ENCODE results near the gene WDR38.

The WDR38 gene, protein sequence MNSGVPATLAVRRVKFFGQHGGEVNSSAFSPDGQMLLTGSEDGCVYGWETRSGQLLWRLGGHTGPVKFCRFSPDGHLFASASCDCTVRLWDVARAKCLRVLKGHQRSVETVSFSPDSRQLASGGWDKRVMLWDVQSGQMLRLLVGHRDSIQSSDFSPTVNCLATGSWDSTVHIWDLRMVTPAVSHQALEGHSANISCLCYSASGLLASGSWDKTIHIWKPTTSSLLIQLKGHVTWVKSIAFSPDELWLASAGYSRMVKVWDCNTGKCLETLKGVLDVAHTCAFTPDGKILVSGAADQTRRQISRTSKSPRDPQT

DNA sequence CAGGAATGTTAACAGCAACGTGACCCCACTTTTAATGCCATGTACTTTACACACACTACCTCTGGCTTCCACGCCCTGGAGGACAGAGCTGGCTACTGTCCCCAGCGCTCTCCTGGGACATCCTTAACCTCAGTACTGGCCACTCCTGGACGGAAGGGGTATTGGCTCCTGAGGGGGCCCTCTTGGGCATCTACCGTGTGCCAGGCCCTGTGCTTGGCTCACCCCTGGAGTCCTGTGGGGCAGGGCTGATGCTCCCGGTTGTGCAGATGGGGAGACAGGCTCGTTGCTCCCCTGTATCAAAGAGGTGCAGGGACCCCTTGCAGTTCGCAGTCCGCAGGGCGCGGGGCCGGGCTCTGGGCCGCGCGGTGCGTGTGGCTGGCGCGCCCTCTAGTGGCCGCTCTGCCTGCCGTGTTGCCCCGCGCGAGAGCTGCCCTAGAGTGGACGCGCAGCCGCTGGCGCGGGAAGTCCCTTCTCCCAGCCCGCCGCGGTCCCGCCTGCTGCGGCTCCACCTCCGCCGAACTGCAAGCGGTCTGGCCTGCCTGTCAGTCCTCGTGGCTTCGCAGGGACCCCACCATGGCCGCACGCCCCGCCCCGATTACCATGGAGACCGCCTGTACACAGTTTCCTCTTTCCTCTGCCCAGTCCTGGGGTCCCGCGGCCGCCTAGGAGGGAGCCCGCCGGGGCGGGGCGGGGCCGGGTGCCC is at the start of gene WDR38:
Gene WDR38, plus strand, starts transcription at position 632 of the 703 bp plus-strand sequence. CDS start 72 bp downstream, outside the sequence.
- peak; percentile 90 for DNase-seq

DNA sequence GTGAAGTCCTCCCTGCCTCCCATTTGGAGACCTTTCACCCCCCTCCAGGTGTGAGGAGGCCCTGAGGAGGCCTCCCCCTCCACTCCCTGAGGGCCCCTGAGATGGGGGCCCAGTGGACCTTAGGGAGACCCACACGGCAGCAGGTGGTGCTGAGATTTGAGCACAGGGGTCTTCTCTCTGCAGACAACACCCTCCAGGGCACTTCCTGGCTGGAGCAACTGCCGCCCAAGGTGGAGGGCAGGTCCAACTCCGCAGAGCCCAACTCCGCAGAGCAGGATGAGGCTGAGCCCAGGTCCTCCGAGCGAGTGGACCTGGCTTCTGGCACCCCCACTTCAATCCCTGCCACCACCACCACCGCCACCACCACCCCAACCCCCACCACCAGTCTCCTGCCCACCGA is 49.3 kb upstream of the WDR38 start:
- DNase-seq, result no peak

DNA sequence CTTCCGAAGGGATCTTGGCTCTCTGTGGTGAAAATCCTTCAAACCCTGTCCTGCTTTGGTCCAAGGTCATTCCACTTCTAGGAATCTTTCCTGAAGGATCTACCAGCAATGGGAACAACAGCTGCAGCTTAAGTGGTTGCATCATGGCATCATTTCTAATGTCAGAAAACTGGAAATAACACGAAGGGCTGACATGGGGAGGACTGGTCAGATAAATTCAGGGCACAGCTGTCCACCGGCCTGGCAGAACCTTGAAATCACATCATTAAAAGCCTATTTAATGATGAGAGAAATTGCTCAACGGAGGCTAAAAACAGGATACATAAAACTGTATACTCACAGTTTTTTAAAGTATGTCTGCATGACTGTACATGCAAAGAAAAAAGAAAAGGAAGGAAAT is 48.1 kb upstream of the WDR38 start:
- no peak for DNase-seq

DNA sequence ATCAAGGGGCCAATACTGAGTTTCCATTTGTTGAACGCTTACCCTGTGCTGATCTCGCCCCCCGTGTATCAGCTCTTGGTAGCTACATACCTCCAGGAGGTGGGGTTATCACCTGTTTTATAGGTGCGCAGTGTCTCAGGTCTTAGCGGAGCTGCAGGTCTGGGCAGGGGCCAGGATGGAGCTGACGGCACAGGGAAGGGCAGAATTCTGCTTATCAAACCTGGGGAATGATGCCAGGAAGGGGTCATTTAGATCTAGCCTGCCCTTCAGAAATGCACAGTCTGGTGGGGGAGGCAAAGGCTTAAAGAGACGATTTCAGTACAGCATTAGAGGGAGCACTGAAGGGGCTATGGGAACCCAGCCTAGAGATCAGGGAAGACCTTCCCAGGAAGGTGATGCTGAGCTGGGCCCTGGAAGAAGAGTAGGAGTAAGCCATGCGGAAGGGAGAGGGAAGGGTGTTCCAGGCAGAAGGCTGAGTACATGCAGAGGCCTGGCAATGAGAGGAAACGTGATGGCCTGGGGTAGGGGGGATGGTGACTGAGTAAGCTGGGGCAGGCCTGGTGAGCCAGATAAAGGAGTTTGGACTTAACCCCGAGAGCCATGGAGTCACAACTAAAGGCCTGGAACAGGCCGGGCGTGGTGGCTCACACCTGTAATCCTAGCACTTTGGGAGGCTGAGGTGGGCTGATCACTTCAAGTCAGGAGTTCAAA is 44.9 kb upstream of the WDR38 start:
- DNase-seq, result no peak

DNA sequence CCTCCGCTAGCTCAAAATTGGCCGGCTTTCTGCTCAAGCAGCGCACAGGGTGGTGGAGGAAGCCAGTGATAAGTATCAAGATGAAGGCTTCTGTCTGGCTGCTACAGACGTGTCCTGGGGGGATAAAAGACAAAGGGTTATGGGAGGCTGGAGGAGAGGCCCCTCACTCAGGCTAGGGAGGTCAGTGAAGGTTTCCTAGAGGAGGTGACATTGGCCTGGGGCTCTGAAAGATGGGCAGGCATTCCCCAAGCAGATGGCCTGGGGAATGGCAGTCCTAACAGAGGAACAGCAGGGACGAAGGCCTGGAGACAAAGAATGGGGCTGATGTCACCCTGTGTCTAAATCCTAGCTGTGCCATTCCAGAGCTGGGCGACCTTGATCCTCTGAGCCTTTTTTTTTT is 44.0 kb upstream of the WDR38 start:
- DNase-seq, result no peak

DNA sequence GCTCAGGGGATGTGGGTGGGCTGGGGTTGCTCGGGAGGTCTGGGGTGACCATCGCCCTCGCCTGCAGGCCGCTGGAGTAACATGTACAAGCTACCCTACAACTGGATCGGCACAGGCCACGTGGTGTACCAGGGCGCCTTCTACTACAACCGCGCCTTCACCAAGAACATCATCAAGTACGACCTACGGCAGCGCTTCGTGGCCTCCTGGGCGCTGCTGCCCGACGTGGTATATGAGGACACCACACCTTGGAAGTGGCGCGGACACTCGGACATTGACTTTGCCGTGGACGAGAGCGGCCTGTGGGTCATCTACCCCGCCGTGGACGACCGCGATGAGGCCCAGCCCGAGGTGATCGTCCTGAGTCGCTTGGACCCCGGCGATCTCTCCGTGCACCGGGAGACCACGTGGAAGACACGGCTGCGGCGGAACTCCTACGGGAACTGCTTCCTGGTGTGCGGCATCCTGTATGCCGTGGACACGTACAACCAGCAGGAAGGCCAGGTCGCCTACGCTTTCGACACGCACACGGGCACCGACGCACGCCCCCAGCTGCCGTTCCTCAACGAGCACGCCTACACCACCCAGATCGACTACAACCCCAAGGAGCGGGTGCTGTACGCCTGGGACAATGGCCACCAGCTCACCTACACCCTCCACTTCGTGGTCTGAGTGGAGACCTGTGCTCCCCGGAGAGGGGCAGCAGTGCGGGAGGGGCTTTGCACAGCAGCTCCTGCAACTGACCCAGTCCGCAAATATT is 43.3 kb upstream of the WDR38 start:
- DNase-seq, result no peak

DNA sequence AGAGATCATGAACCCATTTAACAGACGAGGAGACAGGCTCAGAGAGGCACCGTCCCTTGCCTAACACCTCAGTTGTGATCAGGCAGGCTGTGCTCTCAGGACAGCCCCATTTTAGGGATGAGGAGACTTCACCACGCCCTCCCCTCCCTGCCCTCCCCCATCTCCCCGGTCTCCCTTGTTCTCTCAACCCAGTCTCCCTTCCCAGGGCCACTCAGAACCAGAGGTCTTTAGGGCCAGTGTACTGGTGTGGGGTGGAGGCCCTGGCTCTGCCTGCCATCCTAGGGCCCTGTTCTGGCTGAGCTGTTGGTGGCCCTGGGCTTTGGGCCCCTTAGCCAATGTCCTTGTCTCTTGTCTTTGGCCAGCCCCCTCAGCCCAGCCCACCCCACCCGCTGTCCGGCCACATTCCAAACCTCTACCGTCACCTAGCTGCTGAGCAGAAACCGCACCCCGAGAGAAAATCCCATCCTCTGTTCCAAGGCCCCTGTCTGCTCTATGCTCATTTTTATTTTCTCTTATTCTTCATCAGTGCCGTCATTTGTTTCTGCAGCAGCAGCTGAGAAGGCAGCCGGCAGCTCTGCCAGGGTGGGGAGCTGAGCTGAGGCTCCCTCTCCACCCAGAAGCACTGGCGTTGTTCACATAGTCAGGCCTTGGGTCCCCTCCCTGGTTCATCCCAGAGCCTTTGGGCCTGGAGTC is 42.5 kb upstream of the WDR38 start:
- no peak for DNase-seq

DNA sequence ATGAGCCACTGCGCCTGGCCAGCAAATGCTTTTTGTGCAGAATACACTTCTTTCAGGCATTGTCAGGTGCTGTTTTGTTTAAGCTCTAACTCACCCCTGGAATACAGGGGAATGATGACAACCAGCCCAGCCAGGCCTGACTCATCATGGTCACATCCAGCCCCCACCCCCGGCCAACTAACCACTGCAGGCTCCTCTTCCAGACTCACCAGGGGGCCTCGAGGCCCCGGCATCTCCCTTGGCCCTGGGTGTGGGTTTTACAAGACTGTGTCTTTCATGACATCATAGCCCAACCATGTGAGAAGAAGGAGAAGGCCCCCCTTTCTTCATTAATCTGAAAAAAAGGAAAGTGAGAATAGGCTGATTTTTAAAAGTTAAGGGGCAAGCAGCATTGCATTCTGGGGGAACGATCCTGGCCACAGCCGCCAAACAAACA is 40.8 kb upstream of the WDR38 start:
- DNase-seq, result peak; percentile 39

DNA sequence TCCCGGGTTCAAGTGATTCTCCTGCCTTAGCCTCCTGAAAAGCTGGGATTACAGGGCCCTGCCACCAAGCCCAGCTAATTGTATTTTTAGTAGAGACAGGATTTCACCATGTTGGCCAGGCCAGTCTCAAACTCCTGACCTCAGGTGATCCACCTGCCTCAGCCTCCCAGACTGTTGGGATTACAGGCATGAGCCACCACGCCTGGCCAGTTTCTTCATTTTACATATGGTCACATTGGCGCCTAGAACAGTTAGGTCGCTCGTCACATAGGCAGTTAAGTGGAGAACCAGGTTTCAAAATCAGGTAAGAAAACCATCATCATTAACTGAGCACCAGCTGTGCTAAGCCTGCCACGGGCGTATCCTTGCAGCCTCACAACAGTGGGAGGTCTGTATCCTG is 40.2 kb upstream of the WDR38 start:
- no peak for DNase-seq

DNA sequence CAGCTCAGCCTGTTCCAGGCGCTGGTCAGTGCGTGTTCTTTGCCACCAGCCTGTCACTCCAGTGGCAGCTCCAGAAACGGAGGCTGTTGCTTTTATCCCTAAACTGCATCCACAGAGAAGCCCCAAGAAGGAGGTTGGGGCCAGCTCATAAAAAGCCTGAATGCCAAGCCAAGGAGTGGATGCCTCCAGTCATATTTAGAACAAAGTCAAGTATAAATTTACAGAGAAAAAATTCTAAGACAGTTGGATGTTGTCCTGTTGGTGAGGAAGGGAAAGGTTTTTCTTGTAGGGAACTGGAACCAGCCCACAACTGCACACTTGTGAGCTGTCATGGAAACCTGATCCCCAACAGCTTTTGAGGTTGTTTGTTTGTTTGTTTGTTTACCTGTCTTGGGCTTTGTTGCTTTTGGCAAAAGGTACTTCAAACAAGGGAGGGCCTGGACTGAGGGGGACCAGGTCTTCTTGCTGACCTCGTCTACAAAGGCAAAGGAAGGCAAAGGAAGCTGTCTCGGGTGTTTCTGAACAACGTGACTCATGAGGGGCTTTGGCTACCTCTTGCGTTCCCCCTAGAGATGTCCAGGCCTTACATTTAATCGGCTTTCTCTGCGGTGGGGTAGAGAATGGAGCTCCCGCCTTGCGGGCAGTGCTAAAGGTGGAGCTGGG is 39.6 kb upstream of the WDR38 start:
- no peak for DNase-seq

DNA sequence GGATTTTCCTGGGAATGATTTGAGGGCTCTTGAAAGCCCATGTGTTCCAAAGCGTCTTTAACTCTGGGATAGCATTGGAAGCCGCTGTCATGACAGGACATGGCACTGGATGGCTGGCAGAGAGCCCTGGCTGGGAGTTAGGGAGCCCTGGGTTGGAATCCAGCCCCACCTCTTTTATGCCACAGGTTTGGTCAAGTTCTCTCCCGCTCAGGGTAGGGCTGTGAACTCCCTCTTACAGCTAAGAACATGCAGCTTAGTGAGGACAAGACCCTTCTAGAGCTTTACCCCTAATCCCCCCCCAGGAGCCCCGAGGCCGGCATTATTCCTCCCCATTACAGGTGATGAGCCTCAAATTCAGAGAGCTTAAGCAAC is 39.1 kb upstream of the WDR38 start:
- no peak for DNase-seq

DNA sequence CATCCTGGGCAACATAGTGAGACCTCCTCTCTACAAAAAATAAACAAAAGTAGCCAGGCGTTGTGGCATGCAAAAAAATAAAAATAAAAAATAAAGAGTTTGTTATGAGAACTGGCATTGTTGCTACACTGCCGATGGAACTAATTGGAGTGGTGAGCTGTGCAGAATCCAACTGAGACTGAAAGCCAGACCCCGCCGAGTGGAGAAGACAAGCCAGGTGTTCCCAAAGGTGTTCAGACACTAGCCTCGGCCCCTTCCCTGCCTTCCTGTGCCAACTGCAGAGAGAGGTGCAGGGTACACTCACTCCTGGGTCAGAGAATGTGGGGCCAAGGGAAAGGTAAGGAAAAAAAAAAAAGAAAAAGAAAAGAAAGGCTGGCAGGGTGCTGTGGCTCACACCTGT is 37.7 kb upstream of the WDR38 start:
- no peak for DNase-seq

DNA sequence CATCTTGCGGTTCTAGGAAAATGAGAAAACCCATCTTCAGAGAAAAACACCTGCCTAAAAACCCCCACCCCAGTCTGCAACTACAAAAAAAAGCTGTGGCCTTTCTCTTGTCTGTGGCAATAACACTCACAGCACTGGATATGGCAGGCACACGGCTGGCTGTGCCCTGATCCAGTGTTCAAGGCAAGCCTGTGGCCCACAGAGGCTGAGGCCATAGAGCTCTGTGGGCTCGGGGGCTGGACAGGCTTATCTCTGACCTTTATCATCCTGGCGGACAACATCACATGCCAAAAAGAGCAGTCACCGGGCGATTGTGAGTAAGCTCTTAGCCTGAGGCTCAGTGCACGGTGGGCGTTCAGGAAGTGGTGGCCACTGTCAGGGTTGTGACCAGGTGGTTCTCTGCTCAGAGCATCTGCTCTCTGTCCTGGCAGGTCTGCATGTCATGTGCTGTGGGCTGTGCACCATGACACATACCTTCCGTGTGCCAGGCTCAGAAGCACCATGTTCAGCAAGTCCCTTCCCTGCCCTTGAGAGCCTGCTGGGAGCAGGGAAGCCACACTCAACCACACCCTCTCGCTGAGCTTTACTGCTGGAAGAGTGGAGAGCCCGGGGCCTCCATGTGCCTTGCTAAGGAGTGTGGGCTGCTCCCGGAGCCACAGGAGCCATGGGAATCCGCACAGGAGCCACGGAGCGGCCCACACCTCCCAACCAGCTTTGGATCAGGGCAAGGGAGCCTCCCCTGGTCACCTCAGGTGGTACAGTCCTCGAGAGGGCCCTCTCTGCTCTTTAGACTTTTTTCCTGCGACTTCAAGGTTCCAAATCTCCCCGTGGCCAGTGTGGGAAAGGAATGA is 34.6 kb upstream of the WDR38 start:
- DNase-seq, result peak; percentile 13

DNA sequence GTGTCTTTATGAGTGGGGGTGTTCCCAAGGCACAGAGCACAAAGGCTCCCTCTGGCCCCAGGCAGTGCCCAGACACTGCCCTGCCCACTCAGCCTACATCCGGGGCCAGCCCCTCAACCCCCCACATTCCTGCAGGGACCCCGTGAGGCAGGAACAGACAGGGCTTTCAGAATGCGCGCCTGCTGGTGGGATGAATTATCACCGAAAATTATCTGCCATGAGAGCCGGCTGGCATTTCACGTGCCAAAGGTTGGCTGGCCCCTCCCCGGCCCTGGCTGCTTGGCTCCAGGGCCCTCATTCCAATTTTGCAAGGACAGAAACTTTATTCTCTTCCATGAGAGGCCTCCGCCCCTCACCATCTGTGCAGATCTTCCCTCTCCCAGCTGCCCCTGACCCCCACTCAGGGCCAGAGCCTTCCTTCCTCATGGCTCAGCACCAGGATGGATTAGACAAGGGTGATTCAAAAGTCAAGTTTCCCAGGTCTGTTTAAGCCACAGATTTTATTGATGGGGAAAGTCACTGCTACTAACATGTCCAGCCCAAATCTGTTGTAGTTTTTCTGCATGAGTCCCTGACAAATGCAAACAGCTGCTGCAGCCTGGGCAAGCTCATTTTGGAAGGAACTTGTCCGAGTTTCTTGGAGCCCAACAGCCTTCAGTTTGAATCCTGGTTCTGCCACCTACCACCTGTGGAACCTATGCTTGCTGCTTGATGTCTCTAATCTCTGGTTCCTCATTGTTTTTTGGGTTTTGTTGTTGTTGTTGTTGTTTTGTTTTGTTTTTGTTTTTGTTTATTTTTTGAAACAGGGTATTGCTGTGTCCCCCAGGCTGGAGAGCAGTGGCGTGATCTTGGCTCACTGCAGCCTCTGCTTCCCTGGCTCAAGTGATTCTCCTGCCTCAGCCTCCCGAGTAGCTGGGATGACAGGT is 32.3 kb upstream of the WDR38 start:
- DNase-seq, result no peak

DNA sequence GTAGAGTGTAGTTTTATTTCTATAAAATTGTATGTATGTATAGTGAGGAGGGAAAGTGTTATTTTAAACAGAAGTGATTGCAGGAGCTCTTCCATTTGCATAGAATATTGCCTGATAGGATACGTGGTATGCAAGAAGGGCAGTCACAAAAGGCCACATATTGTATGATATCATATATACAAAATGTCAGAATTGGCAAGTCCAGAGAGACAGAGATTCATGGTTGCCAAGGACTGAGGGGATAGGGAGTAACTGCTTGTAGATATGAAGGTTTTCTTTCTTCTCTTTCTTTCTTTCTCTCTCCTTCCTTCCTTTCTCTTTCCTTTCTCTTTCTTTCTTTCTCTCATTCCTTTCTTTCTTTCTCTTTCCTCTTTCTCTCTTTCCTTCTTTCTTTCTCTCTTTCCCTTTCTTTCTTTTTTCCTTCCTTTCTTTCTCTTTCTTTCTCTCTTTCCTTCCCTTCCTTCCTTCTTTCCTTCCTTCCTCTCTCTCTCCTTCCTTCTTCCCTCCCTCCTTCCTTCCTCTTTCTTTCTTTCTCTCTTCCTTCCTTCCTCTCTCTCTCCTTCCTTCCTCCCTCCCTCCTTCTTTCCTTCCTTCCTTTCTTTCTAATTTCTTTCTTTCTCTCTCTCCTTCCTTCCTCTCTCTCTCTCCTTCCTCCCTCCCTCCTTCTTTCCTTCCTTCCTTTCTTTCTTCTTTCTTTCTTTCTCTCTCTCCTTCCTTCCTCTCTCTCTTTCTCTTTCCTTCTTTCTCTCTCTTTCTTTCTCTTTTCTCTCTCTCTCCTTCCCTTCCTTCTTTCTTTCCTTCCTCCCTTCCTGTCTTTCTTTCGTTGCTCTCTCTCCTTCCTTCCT is 24.5 kb upstream of the WDR38 start:
- no peak for DNase-seq

DNA sequence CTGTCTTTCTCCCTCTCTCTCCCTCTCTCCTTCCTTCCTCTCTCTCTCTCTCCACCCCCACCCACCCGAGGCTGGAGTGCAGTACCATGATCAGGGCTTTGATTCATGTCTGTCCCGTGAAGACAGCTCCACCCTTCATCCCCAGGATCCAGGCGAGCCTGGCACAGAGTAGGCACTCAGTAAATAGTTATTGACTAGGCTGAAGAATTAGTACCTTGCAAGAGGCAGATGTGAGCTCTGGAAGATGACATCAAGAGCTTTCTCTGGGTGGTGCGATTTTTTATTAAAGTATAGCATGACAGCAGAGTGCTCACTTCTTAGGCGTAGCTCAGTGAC is 24.0 kb upstream of the WDR38 start:
- no peak for DNase-seq

DNA sequence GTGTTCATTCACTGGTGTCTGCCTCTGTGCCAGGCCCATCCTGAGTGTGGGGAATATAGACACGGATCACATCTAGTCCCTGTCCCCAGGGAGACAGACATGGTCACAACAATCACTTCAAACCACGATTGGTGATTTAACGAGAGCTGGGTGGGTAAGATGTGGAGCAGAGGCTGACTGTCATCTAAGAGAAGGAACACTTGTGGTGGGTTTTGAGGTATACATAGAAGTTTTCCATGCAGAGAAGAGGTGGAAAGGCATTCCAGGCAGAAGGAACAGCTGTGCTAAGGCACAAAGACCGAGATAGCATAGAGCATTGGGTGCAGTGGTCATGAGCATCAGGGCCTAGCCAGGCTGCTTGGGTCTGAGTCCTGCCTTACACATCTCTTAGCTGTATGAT is 22.7 kb upstream of the WDR38 start:
- no peak for DNase-seq

DNA sequence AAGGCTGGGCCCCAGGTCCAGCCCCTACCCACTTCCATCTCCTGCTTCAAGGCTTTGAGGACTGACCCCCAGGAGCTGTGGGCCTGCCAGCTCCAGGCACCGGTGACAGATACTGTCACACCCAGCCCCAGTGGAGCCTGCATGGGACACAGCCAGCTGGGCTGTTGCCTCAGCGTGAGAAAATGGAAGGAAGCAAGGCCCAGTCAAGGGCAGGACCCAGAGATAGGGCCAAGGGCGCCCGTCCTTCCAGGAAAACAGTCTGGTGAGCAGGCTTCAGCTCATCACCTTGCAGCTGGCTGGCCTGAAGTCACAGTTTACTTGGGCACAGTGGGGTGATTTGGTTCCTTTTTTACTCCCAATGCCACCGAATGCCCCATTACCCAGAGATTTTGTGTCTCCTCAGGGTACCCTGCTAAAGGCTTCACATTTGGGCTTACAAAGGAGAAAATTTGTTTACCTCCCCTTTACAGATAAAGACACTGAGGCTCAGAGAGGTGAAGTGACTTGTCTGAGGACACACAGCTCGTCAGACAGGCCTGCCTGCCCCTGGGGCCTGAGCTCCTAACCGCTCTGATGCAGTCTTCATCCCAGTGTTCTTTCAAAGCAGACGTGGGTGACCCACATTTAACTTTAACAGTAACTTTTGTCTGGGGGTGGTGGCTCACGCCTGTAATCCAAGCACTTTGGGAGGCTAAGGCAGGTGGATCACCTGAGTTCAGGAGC is 21.5 kb upstream of the WDR38 start:
- DNase-seq, result no peak
